H1 (cell line): Measurements from ENCODE around the gene DOP1A. TPM values are rescaled to one million over a fixed set of nuclear protein-coding genes. Genes with fewer than 3 reads are reported as not detected.
A peak's percentile ranks its signal among the peaks of the same experiment; 100 is the strongest.

Experiments used
- CTCF ChIA-PET: fragments of 300-600 bp; sonication (Branson Sonifier 250); formaldehyde crosslinking; loops from one replicate; lab custom pipeline; 2021; ENCODE audit not compliant: partially characterized antibody; lab: Charles Lee
- POLR2A ChIA-PET: fragments of 300-600 bp; sonication (Branson Sonifier 250); formaldehyde crosslinking; loops from one replicate; lab custom pipeline; 2021; ENCODE audit warnings: inconsistent platforms; ENCODE audit not compliant: partially characterized antibody; lab: Charles Lee
- DNase-seq, 2 experiments: peaks; one replicate each; pipeline versions ENCODE4 v3.0.0 to v3.0.0-alpha.2; 2010 to 2022; ENCODE audit warnings: low spot score in 2 of 2, low read depth in 1 of 2, mixed read lengths in 1 of 2
- FAIRE-seq: peaks from 2 replicates; lab custom pipeline; 2011; peaks lifted over from hg19 to GRCh38; lab: Jason Lieb, UNC
- H2AFZ ChIP-seq: 2 replicates; pipeline ENCODE4 v1.8.1; 2012; ENCODE audit warnings: low read length, inconsistent platforms
- H2AK5ac ChIP-seq: 2 replicates; pipeline ENCODE4 v1.6.1; 2013; ENCODE audit warnings: low read depth, low read length
- H2BK120ac ChIP-seq: replicated peaks from 2 replicates; pipeline ENCODE3; 2013; ENCODE audit warnings: low read depth, low read length, inconsistent platforms
- H2BK12ac ChIP-seq: 2 replicates; pipeline ENCODE4 v1.6.1; 2013; ENCODE audit warnings: low read depth, low read length
- H2BK15ac ChIP-seq: 2 replicates; pipeline ENCODE4 v1.6.1; 2013; ENCODE audit warnings: low read length
- H2BK20ac ChIP-seq: 2 replicates; pipeline ENCODE4 v1.6.1; 2013; ENCODE audit warnings: low read length
- H2BK5ac ChIP-seq: 2 replicates; pipeline ENCODE4 v1.6.1; 2013; ENCODE audit warnings: low read depth, low read length
- H3K14ac ChIP-seq: 2 replicates; pipeline ENCODE4 v1.6.1; 2013; ENCODE audit warnings: inconsistent platforms; ENCODE audit not compliant: insufficient read length
- H3K18ac ChIP-seq: 2 replicates; pipeline ENCODE4 v1.6.1; 2013; ENCODE audit warnings: low read length; ENCODE audit errors: extremely low read depth
- H3K23ac ChIP-seq: 2 replicates; pipeline ENCODE4 v1.6.1; 2013; ENCODE audit warnings: inconsistent platforms; ENCODE audit not compliant: insufficient read length
- H3K23me2 ChIP-seq: 2 replicates; pipeline ENCODE4 v1.6.1; 2013; ENCODE audit warnings: low read depth, low read length
- H3K27ac ChIP-seq: 2 replicates; pipeline ENCODE4 v1.6.1; 2011; ENCODE audit warnings: low read depth, low read length, inconsistent platforms
- H3K27me3 ChIP-seq, 4 experiments: replicated peaks in 1 of 4; 1 replicate in 1 of 4; 2 replicates in 3 of 4; pipeline versions ENCODE4 v1.6.1 to v1.8.1; 2011 to 2013; ENCODE audit warnings: low read length in 3 of 4, mild to moderate bottlenecking in 3 of 4, inconsistent platforms in 2 of 4, mixed read lengths in 2 of 4, moderate library complexity in 1 of 4; ENCODE audit not compliant: control insufficient read depth in 3 of 4, insufficient read depth in 3 of 4; ENCODE audit errors: extremely low read depth in 1 of 4
- H3K36me3 ChIP-seq, 4 experiments: 2 replicates each; pipeline versions ENCODE4 v1.6.1 to v1.8.1; 2011 to 2013; ENCODE audit warnings: mild to moderate bottlenecking in 4 of 4, low read length in 3 of 4, moderate library complexity in 2 of 4, control low read depth in 1 of 4, inconsistent platforms in 1 of 4; ENCODE audit not compliant: insufficient read depth in 4 of 4, control insufficient read depth in 2 of 4
- H3K4ac ChIP-seq: replicated peaks from 2 replicates; pipeline ENCODE3; 2013; ENCODE audit warnings: low read length, low read depth, mixed read lengths, inconsistent platforms; ENCODE audit not compliant: insufficient read length
- H3K4me1 ChIP-seq, 4 experiments: replicated peaks in 1 of 4; 1 replicate in 1 of 4; 2 replicates in 3 of 4; pipeline versions ENCODE4 v1.6.1 to v1.8.1; 2011 to 2013; ENCODE audit warnings: low read length in 3 of 4, inconsistent platforms in 2 of 4, mixed read lengths in 1 of 4; ENCODE audit not compliant: insufficient read depth in 4 of 4, control insufficient read depth in 3 of 4
- H3K4me2 ChIP-seq, 2 experiments: 2 replicates each; pipeline versions ENCODE4 v1.6.1 to v1.8.1; 2011 to 2013; ENCODE audit warnings: low read depth in 2 of 2, low read length in 2 of 2, control low read depth in 1 of 2, inconsistent platforms in 1 of 2, mild to moderate bottlenecking in 1 of 2; ENCODE audit not compliant: insufficient read depth in 1 of 2
- H3K4me3 ChIP-seq, 4 experiments: fragments of 200-600, 300-600 bp in 1 of 4; sonication (generic), shearing (Covaris generic), sonication (Bioruptor Twin) in 1 of 4; 2 replicates each; pipeline versions ENCODE4 v1.5.1 to v1.8.1; 2011 to 2016; ENCODE audit warnings: low read length in 4 of 4, low read depth in 3 of 4, control low read depth in 2 of 4, inconsistent platforms in 2 of 4, mild to moderate bottlenecking in 2 of 4, mixed read lengths in 1 of 4, moderate library complexity in 1 of 4; ENCODE audit not compliant: insufficient read depth in 2 of 4; ENCODE audit errors: extremely low read depth in 1 of 4
- H3K56ac ChIP-seq: replicated peaks from 2 replicates; pipeline ENCODE3; 2013; ENCODE audit warnings: low read depth, mild to moderate bottlenecking, mixed read lengths, low read length, inconsistent platforms; ENCODE audit not compliant: insufficient read length
- H3K79me1 ChIP-seq: 2 replicates; pipeline ENCODE4 v1.6.1; 2013; ENCODE audit warnings: low read depth, low read length, control low read depth
- H3K79me2 ChIP-seq, 2 experiments: 2 replicates each; pipeline versions ENCODE4 v1.6.1 to v1.8.1; 2012 to 2013; ENCODE audit warnings: low read length in 2 of 2, mild to moderate bottlenecking in 2 of 2, inconsistent platforms in 1 of 2; ENCODE audit not compliant: insufficient read depth in 2 of 2, control insufficient read depth in 1 of 2
- H3K9ac ChIP-seq, 4 experiments: replicated peaks in 1 of 4; 1 replicate in 1 of 4; 2 replicates in 3 of 4; pipeline versions ENCODE4 v1.6.1 to v1.8.1; 2011 to 2013; ENCODE audit warnings: low read depth in 3 of 4, low read length in 3 of 4, control low read depth in 2 of 4, mild to moderate bottlenecking in 2 of 4, moderate library complexity in 2 of 4, inconsistent platforms in 1 of 4; ENCODE audit errors: extremely low read depth in 1 of 4
- H3K9me3 ChIP-seq, 2 experiments: 2 replicates each; pipeline versions ENCODE4 v1.6.1 to v1.8.1; 2012 to 2013; ENCODE audit warnings: mild to moderate bottlenecking in 2 of 2, moderate library complexity in 2 of 2, control low read depth in 1 of 2, inconsistent platforms in 1 of 2, low read depth in 1 of 2, low read length in 1 of 2, mixed read lengths in 1 of 2; ENCODE audit not compliant: insufficient read depth in 2 of 2
- H4K20me1 ChIP-seq, 2 experiments: replicated peaks in 1 of 2; 2 replicates each; pipeline versions ENCODE3 to v1.8.1; 2011 to 2013; ENCODE audit warnings: inconsistent platforms in 2 of 2, low read length in 2 of 2, mild to moderate bottlenecking in 1 of 2; ENCODE audit not compliant: insufficient read depth in 2 of 2, control insufficient read depth in 1 of 2
- H4K5ac ChIP-seq: 2 replicates; pipeline ENCODE4 v1.6.1; 2013; ENCODE audit warnings: low read length, low read depth, mixed read lengths, inconsistent platforms; ENCODE audit not compliant: insufficient read length
- H4K8ac ChIP-seq: 2 replicates; pipeline ENCODE4 v1.8.0; 2013; ENCODE audit warnings: mild to moderate bottlenecking, moderate library complexity, low read length, inconsistent platforms; ENCODE audit not compliant: insufficient read depth; ENCODE audit errors: extremely low read depth
- H4K91ac ChIP-seq: replicated peaks from 2 replicates; pipeline ENCODE3; 2013; ENCODE audit warnings: low read length, mixed read lengths, inconsistent platforms; ENCODE audit not compliant: insufficient read length
- BCL11A ChIP-seq, 2 experiments: IDR thresholded peaks; one replicate each; pipeline ENCODE4 v1.6.1; 2011; ENCODE audit warnings: low read depth in 2 of 2, low read length in 2 of 2, mild to moderate bottlenecking in 2 of 2
- HDAC6 ChIP-seq: IDR thresholded peaks from one replicate; pipeline ENCODE4 v1.7.1; 2012; ENCODE audit warnings: low read depth, mild to moderate bottlenecking, inconsistent platforms, low read length, moderate library complexity
- RFX5 ChIP-seq: IDR thresholded peaks from 2 replicates; pipeline ENCODE4 v1.6.1; 2011; ENCODE audit warnings: low read depth, low read length, improper control_type of control experiment, borderline replicate concordance
- SIX5 ChIP-seq: IDR thresholded peaks from 2 replicates; pipeline ENCODE4 v1.6.1; 2011; ENCODE audit warnings: mild to moderate bottlenecking, low read depth, low read length
- SP2 ChIP-seq: IDR thresholded peaks from 2 replicates; pipeline ENCODE4 v1.6.1; 2012; ENCODE audit warnings: mild to moderate bottlenecking, low read length, inconsistent platforms
- WGBS, 2 experiments: shearing (Covaris generic) in 1 of 2; methylation state at CpG; one replicate each; pipeline versions ENCODE4 v1.1.6 to v1.1.7; 2013 to 2015; ENCODE audit warnings: low lambda C conversion rate in 2 of 2, mixed read lengths in 2 of 2, inconsistent platforms in 1 of 2, low coverage in 1 of 2, missing lambda C conversion rate in 1 of 2; ENCODE audit not compliant: insufficient replicate concordance in 2 of 2, insufficient coverage in 1 of 2, insufficient read length in 1 of 2; ENCODE audit errors: extremely low coverage in 1 of 2, missing lambda C conversion rate in 1 of 2; 5-methylcytosine and 5-hydroxymethylcytosine counted together
- polyA plus RNA-seq, 7 experiments: library from polyadenylated mRNA; depleted of rRNA in 3 of 7; stranded (reverse) in 5 of 7; unstranded in 2 of 7; fragments of >200 nt in 5 of 7; fragments of 200-250 nt in 2 of 7; gene quantifications; 1 replicate in 5 of 7; 2 replicates in 1 of 7; 4 replicates in 1 of 7; pipeline versions ENCODE4 v1.2.1 to v1.2.3, GENCODE V29; 2011 to 2013; ENCODE audit warnings: missing spikeins in 2 of 7, mixed read lengths in 2 of 7
- total RNA-seq: library from RNA; stranded (reverse); fragmentation: NEBNext Ultra II Directional; extraction: Animal tissue kit (Norgen Biotek cat#: 25700); gene quantifications from 2 replicates; pipeline ENCODE4 v1.2.1, GENCODE V29; 2021

The DOP1A gene
- total and polyA plus RNA-seq, 2 of the 8 experiments (the other 6 are each of a cell fraction or from before 2014, with no cell fraction given), result 7.5 to 14.7 TPM

- POLR2A ChIA-PET, result no interaction called here
- peak; percentile 32 for FAIRE-seq
- no peak overlapping the region for H3K9ac ChIP-seq
- H2BK20ac ChIP-seq, result no peak overlapping the region
- H3K4me1 ChIP-seq, result peaks cover 0 to 15% (median 3%) of the 10 kb centered on the region in 4 experiments; a peak in 2 of 7 replicates
- H4K20me1 ChIP-seq, result no peaks in the 10 kb centered on the region
- H3K18ac ChIP-seq, result no peak overlapping the region
- H3K79me1 ChIP-seq, result no peaks in the 10 kb centered on the region; the same call in 1 of the 2 replicates
- H3K23ac ChIP-seq, result no peak overlapping the region
- CTCF ChIA-PET, result interaction anchor here (1.4 kb wide), 1 partner anchor 15 kb away, joined by 6 read pairs; no protein-coding TSS in a partner anchor
- no peaks in the 10 kb centered on the region for H3K9me3 ChIP-seq
- H2AFZ ChIP-seq, result no peak overlapping the region
- H3K79me2 ChIP-seq, result peaks cover 0 to 67% of the 10 kb centered on the region in 2 experiments; a peak in 3 of 4 replicates
- no peaks in the 10 kb centered on the region for H3K27me3 ChIP-seq
- no peaks in the 10 kb centered on the region for H3K36me3 ChIP-seq
- no peak overlapping the region for H3K14ac ChIP-seq
- WGBS, 2 experiments, result 92% methylated on average over 1 of the region's 1 CpG; no CpG with 5 or more reads in 1 of the 2 experiments
- no peak for DNase-seq
- H2BK15ac ChIP-seq, result no peak overlapping the region
- TF ChIP-seq HDAC6 (no peak), SIX5 (no peak), SP2 (no peak), RFX5 (no peak), BCL11A (IDR thresholded peaks at IDR 0.05; ENCODE audit: low read depth in 2 of 2, low read length in 2 of 2) (no peak)
- no peak overlapping the region for H3K4ac ChIP-seq
- H3K27ac ChIP-seq, result no peak overlapping the region
- no peak overlapping the region for H3K4me3 ChIP-seq
- H2BK5ac ChIP-seq, result no peak overlapping the region
- no peak overlapping the region for H4K8ac ChIP-seq
- H2BK120ac ChIP-seq, result no peak overlapping the region
- no peak overlapping the region for H4K91ac ChIP-seq
- H2AK5ac ChIP-seq, result no peak overlapping the region
- no peak overlapping the region for H3K56ac ChIP-seq
- no peak overlapping the region for H4K5ac ChIP-seq
- H3K4me2 ChIP-seq, result no peak overlapping the region
- no peak overlapping the region for H2BK12ac ChIP-seq
- no peaks in the 10 kb centered on the region for H3K23me2 ChIP-seq
Observed at GRCh38 chr6:83073615-83074014, 6.1 kb downstream of the DOP1A start.
